HG03196 (cell line): Measurements from ENCODE around the gene PRKCZ.

ENCODE experiments used
- ATAC-seq: cut with Tn5 transposase; IDR thresholded peaks from one replicate; pipeline ENCODE4 v1.9.1; 2021; ENCODE audit not compliant: unreplicated experiment

PRKCZ gene

GRCh38 chr1:2204415-2205190 lies 154.4 kb downstream of the PRKCZ start:
- no peak for ATAC-seq

- peak; percentile 62 for ATAC-seq
Measured at GRCh38 chr1:2205191-2205952, 155.2 kb downstream of the PRKCZ start.

GRCh38 chr1:2206813-2207487 lies 156.7 kb downstream of the PRKCZ start:
- no peak for ATAC-seq

GRCh38 chr1:2208309-2209239 lies 158.4 kb downstream of the PRKCZ start:
- ATAC-seq, result no peak

- no peak for ATAC-seq
Measured at GRCh38 chr1:2209400-2210083, 159.3 kb downstream of the PRKCZ start.

GRCh38 chr1:2210084-2210653 lies 160.0 kb downstream of the PRKCZ start:
- ATAC-seq, result no peak

GRCh38 chr1:2210786-2211185 lies 160.6 kb downstream of the PRKCZ start:
- ATAC-seq, result no peak

GRCh38 chr1:2212274-2212531 lies 162.0 kb downstream of the PRKCZ start:
- no peak for ATAC-seq

- ATAC-seq, result no peak
Measured at GRCh38 chr1:2212532-2213491, 162.6 kb downstream of the PRKCZ start.

- ATAC-seq, result no peak
Measured at GRCh38 chr1:2213576-2214505, 163.6 kb downstream of the PRKCZ start.

GRCh38 chr1:2214541-2215241 lies 164.5 kb downstream of the PRKCZ start:
- ATAC-seq, result no peak

GRCh38 chr1:2215329-2215728 lies 165.1 kb downstream of the PRKCZ start:
- no peak for ATAC-seq

- ATAC-seq, result no peak
Measured at GRCh38 chr1:2215909-2216766, 165.9 kb downstream of the PRKCZ start.

- ATAC-seq, result no peak
Measured at GRCh38 chr1:2216767-2217058, 166.5 kb downstream of the PRKCZ start.

- no peak for ATAC-seq
Measured at GRCh38 chr1:2221271-2221670, 171.1 kb downstream of the PRKCZ start.

- no peak for ATAC-seq
Measured at GRCh38 chr1:2224170-2224584, 174.0 kb downstream of the PRKCZ start.
